ENCODE data around the gene EXTL1. TPM values are rescaled to one million over a fixed set of nuclear protein-coding genes. Genes with fewer than 3 reads are reported as not detected.
"Not testable (repeated sequence)": the region's sequence is repeated elsewhere in the genome, so short reads cannot be mapped to it uniquely, and the experiment has no call there.

Gene EXTL1
- polyA plus RNA-seq, 1 donor (not counting 4 experiments of a cell fraction or from before 2014, with no cell fraction given) = 0.13 TPM

DNA sequence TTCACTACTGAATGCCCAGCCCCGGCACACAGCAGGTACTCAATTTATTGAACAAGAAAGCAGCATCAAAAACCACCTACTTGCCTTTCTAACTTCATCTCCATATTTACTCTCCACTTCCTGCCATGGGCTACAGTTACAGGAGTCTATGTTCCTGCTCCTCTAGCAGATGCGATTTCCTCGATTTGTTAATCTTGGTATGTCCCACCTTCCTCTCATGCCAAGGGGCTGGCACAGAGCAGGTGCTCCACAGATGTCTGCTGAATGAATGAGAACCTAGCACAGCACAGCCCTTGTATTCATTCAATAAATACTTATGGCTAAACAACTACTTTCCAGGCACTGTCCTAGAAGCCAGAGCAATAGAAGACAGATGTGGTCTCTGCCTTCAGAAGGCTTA lies 35.9 kb upstream of the EXTL1 start:
- Histone ChIP-seq H3K27ac (ENCODE audit: control insufficient read depth, insufficient read depth, low read length) (no peak overlapping the region), H3K4me3 (ENCODE audit: control insufficient read depth in 2 of 3, extremely low read depth in 1 of 3, insufficient read depth in 2 of 3, low read depth in 1 of 3, low read length in 3 of 3) (no peak overlapping the region), H3K27me3 (ENCODE audit: control insufficient read depth, extremely low read depth, insufficient read depth, low read length) (no peaks in the 10 kb centered on the region), H3K79me2 (ENCODE audit: control insufficient read depth, insufficient read depth, low read length) (no peaks in the 10 kb centered on the region), H4K20me1 (ENCODE audit: control insufficient read depth, extremely low read depth, insufficient read depth, low read length) (no peaks in the 10 kb centered on the region), H3K36me3 (ENCODE audit: control insufficient read depth in 2 of 2, extremely low read depth in 1 of 2, insufficient read depth in 2 of 2, low read length in 2 of 2) (peaks cover 5 to 30% of the 10 kb centered on the region in 2 experiments), H3K9ac (ENCODE audit: control insufficient read depth, extremely low read depth, insufficient read depth, low read length) (no peak overlapping the region), H3K9me1 (ENCODE audit: control insufficient read depth, extremely low read depth, insufficient read depth, low read length) (no peaks in the 10 kb centered on the region), H3K4me2 (ENCODE audit: control insufficient read depth, extremely low read depth, insufficient read depth, low read depth, low read length) (no peak overlapping the region), H3K9me3 (ENCODE audit: control insufficient read depth, low read depth, low read length) (no peaks in the 10 kb centered on the region), H3K4me1 (ENCODE audit: control insufficient read depth, extremely low read depth, insufficient read depth, low read length) (no peaks in the 10 kb centered on the region), H2AFZ (ENCODE audit: control insufficient read depth, low read length) (no peak overlapping the region)
- no peak for FAIRE-seq
- no peak for TF ChIP-seq EZH2 (IDR thresholded peaks at IDR 0.05; ENCODE audit: low read length)
- TF ChIP-seq, protein P1, sequence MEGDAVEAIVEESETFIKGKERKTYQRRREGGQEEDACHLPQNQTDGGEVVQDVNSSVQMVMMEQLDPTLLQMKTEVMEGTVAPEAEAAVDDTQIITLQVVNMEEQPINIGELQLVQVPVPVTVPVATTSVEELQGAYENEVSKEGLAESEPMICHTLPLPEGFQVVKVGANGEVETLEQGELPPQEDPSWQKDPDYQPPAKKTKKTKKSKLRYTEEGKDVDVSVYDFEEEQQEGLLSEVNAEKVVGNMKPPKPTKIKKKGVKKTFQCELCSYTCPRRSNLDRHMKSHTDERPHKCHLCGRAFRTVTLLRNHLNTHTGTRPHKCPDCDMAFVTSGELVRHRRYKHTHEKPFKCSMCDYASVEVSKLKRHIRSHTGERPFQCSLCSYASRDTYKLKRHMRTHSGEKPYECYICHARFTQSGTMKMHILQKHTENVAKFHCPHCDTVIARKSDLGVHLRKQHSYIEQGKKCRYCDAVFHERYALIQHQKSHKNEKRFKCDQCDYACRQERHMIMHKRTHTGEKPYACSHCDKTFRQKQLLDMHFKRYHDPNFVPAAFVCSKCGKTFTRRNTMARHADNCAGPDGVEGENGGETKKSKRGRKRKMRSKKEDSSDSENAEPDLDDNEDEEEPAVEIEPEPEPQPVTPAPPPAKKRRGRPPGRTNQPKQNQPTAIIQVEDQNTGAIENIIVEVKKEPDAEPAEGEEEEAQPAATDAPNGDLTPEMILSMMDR (optimal IDR thresholded peaks at IDR 0.05 in 1 of 3, IDR thresholded peaks at IDR 0.05 in 1 of 3, conservative IDR thresholded peaks at IDR 0.05 in 1 of 3; ENCODE audit: extremely low read depth in 1 of 3, insufficient read depth in 2 of 3, low read length in 3 of 3) = no peak
- dilution Hi-C loops (cut with MboI; ENCODE audit: extremely low pct_ligation_motif_present, low sequenced_read_pairs) = loop anchor here (25.0 kb wide), 1 partner anchor 98 kb away; the partner anchor contains the start of gene PAQR7
- DNase-seq (ENCODE audit: low read depth, low spot score) = no peak

DNA sequence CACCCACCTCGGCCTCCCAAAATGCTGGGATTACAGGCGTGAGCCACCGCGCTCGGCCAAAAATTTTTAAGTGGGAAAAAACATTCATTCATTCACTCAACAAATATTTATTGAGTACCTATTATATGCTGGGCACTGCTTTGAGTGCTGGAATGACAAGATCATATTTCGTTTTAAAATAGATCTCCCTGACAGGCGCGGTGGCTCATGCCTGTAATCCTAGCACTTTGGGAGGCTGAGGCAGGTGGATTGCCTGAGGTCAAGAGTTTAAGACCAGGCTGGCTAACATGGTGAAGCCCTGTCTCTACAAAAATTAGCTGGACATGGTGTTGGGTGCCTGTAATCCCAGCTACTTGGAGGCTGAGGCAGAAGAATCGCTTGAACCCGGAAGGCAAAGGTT lies 34.8 kb upstream of the EXTL1 start:
- H3K79me2 ChIP-seq (ENCODE audit: control insufficient read depth, insufficient read depth, low read length); H3K9me1 ChIP-seq (ENCODE audit: control insufficient read depth, extremely low read depth, insufficient read depth, low read length); DNase-seq (ENCODE audit: low read depth, low spot score); H3K4me2 ChIP-seq (ENCODE audit: control insufficient read depth, extremely low read depth, insufficient read depth, low read depth, low read length); H3K27ac ChIP-seq (ENCODE audit: control insufficient read depth, insufficient read depth, low read length); H3K4me1 ChIP-seq (ENCODE audit: control insufficient read depth, extremely low read depth, insufficient read depth, low read length); H3K9me3 ChIP-seq (ENCODE audit: control insufficient read depth, low read depth, low read length); H3K4me3 ChIP-seq (ENCODE audit: control insufficient read depth in 2 of 3, extremely low read depth in 1 of 3, insufficient read depth in 2 of 3, low read depth in 1 of 3, low read length in 3 of 3); H4K20me1 ChIP-seq (ENCODE audit: control insufficient read depth, extremely low read depth, insufficient read depth, low read length); FAIRE-seq; H3K9ac ChIP-seq (ENCODE audit: control insufficient read depth, extremely low read depth, insufficient read depth, low read length); H3K27me3 ChIP-seq (ENCODE audit: control insufficient read depth, extremely low read depth, insufficient read depth, low read length); H2AFZ ChIP-seq (ENCODE audit: control insufficient read depth, low read length): not testable (repeated sequence)
- peaks cover 5 to 27% of the 10 kb centered on the region in 2 experiments for H3K36me3 ChIP-seq (ENCODE audit: control insufficient read depth in 2 of 2, extremely low read depth in 1 of 2, insufficient read depth in 2 of 2, low read length in 2 of 2)
- dilution Hi-C loops (cut with MboI; ENCODE audit: extremely low pct_ligation_motif_present, low sequenced_read_pairs) = loop anchor here (25.0 kb wide), 1 partner anchor 99 kb away; the partner anchor contains the start of gene PAQR7

DNA sequence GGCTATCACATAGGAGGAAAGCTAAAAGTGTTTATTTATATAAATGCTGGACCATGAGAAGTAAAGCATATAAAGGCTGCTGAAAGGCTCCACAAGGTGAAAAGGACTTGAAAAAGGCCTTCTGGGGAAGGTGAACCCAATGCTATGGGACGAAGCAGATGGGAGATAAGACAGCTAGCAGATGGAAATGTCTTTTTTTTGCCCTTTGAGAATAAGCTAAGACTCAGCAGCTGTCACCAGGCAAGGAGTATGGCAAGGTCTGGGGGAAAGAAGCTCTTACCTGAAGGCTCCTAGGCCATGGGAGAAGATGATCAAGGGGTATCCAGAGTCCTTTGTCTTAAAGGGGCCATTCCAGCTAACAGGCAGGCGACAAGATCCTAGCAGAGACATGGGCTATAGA lies 33.6 kb upstream of the EXTL1 start:
- no peaks in the 10 kb centered on the region for H3K4me1 ChIP-seq (ENCODE audit: control insufficient read depth, extremely low read depth, insufficient read depth, low read length)
- H3K4me3 ChIP-seq (ENCODE audit: control insufficient read depth in 2 of 3, extremely low read depth in 1 of 3, insufficient read depth in 2 of 3, low read depth in 1 of 3, low read length in 3 of 3) = no peak overlapping the region
- dilution Hi-C loops (cut with MboI; ENCODE audit: extremely low pct_ligation_motif_present, low sequenced_read_pairs) = loop anchor here (25.0 kb wide), 1 partner anchor 101 kb away; the partner anchor contains the start of gene PAQR7
- H3K79me2 ChIP-seq (ENCODE audit: control insufficient read depth, insufficient read depth, low read length) = no peaks in the 10 kb centered on the region
- FAIRE-seq (no peak), DNase-seq (ENCODE audit: low read depth, low spot score) (no peak)
- no peak overlapping the region for H3K27ac ChIP-seq (ENCODE audit: control insufficient read depth, insufficient read depth, low read length)
- TF ChIP-seq, protein P1 (optimal IDR thresholded peaks at IDR 0.05 in 1 of 3, IDR thresholded peaks at IDR 0.05 in 1 of 3, conservative IDR thresholded peaks at IDR 0.05 in 1 of 3; ENCODE audit: extremely low read depth in 1 of 3, insufficient read depth in 2 of 3, low read length in 3 of 3) = no peak
- TF ChIP-seq EZH2 (IDR thresholded peaks at IDR 0.05; ENCODE audit: low read length) = no peak
- H3K36me3 ChIP-seq (ENCODE audit: control insufficient read depth in 2 of 2, extremely low read depth in 1 of 2, insufficient read depth in 2 of 2, low read length in 2 of 2) = peaks cover 5 to 25% of the 10 kb centered on the region in 2 experiments
- H3K9me3 ChIP-seq (ENCODE audit: control insufficient read depth, low read depth, low read length) = no peaks in the 10 kb centered on the region
- H3K9me1 ChIP-seq (ENCODE audit: control insufficient read depth, extremely low read depth, insufficient read depth, low read length) = no peaks in the 10 kb centered on the region
- H3K4me2 ChIP-seq (ENCODE audit: control insufficient read depth, extremely low read depth, insufficient read depth, low read depth, low read length) = no peak overlapping the region
- no peak overlapping the region for H3K9ac ChIP-seq (ENCODE audit: control insufficient read depth, extremely low read depth, insufficient read depth, low read length)
- no peak overlapping the region for H2AFZ ChIP-seq (ENCODE audit: control insufficient read depth, low read length)
- H4K20me1 ChIP-seq (ENCODE audit: control insufficient read depth, extremely low read depth, insufficient read depth, low read length) = no peaks in the 10 kb centered on the region
- no peaks in the 10 kb centered on the region for H3K27me3 ChIP-seq (ENCODE audit: control insufficient read depth, extremely low read depth, insufficient read depth, low read length)
